ENCODE measurements around the gene SMIM15. TPM values are rescaled to one million over a fixed set of nuclear protein-coding genes. Genes with fewer than 3 reads are reported as not detected.

SMIM15 gene
- total RNA-seq, 2 donors from 2014 or later, result 15.5 to 26.8 TPM

GRCh38 chr5:61139931-61140330 is 22.3 kb downstream of the SMIM15 start:
- H3K4me1 ChIP-seq, result no peaks in the 10 kb centered on the region
- no peak for DNase-seq (ENCODE audit: low spot score)

GRCh38 chr5:61139094-61139873 is 23.0 kb downstream of the SMIM15 start:
- H3K27me3 ChIP-seq, result no peaks in the 10 kb centered on the region
- H3K4me3 ChIP-seq, result no peak overlapping the region
- TF ChIP-seq CTCF (IDR thresholded peaks at IDR 0.05), result no peak

More at GRCh38 chr5:61139931-61140330, 22.3 kb downstream of the SMIM15 start:
- no peak for TF ChIP-seq CTCF (IDR thresholded peaks at IDR 0.05)
- no peaks in the 10 kb centered on the region for H3K27me3 ChIP-seq
- H3K27ac ChIP-seq, result no peak overlapping the region
- no peak overlapping the region for H3K4me3 ChIP-seq
- no peaks in the 10 kb centered on the region for H3K9me3 ChIP-seq
- H3K36me3 ChIP-seq, result no peaks in the 10 kb centered on the region

GRCh38 chr5:61137835-61138234 is 24.4 kb downstream of the SMIM15 start:
- H3K9me3 ChIP-seq, result no peaks in the 10 kb centered on the region
- DNase-seq (ENCODE audit: low spot score), result no peak
- no peak overlapping the region for H3K4me3 ChIP-seq
- no peaks in the 10 kb centered on the region for H3K27me3 ChIP-seq
- no peak for TF ChIP-seq CTCF (IDR thresholded peaks at IDR 0.05)
- no peaks in the 10 kb centered on the region for H3K36me3 ChIP-seq
- no peak overlapping the region for H3K27ac ChIP-seq
- no peaks in the 10 kb centered on the region for H3K4me1 ChIP-seq

More at GRCh38 chr5:61139094-61139873, 23.0 kb downstream of the SMIM15 start:
- Histone ChIP-seq H3K4me1 (no peaks in the 10 kb centered on the region), H3K27ac (no peak overlapping the region), H3K9me3 (no peaks in the 10 kb centered on the region), H3K36me3 (no peaks in the 10 kb centered on the region)
- no peak for DNase-seq (ENCODE audit: low spot score)

GRCh38 chr5:61132559-61132958 is 29.7 kb downstream of the SMIM15 start:
- no peaks in the 10 kb centered on the region for H3K36me3 ChIP-seq
- no peaks in the 10 kb centered on the region for H3K27me3 ChIP-seq
- no peaks in the 10 kb centered on the region for H3K4me1 ChIP-seq
- no peaks in the 10 kb centered on the region for H3K9me3 ChIP-seq
- no peak overlapping the region for H3K27ac ChIP-seq
- no peak for DNase-seq (ENCODE audit: low spot score)
- no peak overlapping the region for H3K4me3 ChIP-seq
- no peak for TF ChIP-seq CTCF (IDR thresholded peaks at IDR 0.05)

GRCh38 chr5:61130289-61130688 is 32.0 kb downstream of the SMIM15 start:
- DNase-seq (ENCODE audit: low spot score), result no peak
- no peak for TF ChIP-seq CTCF (IDR thresholded peaks at IDR 0.05)
- Histone ChIP-seq H3K4me3 (no peak overlapping the region), H3K27ac (no peak overlapping the region), H3K27me3 (no peaks in the 10 kb centered on the region), H3K4me1 (no peaks in the 10 kb centered on the region), H3K36me3 (no peaks in the 10 kb centered on the region), H3K9me3 (no peaks in the 10 kb centered on the region)

- no peaks in the 10 kb centered on the region for H3K9me3 ChIP-seq
- no peaks in the 10 kb centered on the region for H3K27me3 ChIP-seq
- H3K27ac ChIP-seq, result no peak overlapping the region
- no peaks in the 10 kb centered on the region for H3K36me3 ChIP-seq
- no peak overlapping the region for H3K4me3 ChIP-seq
- no peaks in the 10 kb centered on the region for H3K4me1 ChIP-seq
- no peak for TF ChIP-seq CTCF (IDR thresholded peaks at IDR 0.05)
- DNase-seq (ENCODE audit: low spot score), result no peak
Measured at GRCh38 chr5:61123145-61123544, 39.1 kb downstream of the SMIM15 start.

All from right atrium auricular region (tissue), 2 donors.